DMS53 treated with DMSO at 0.1 percent for 48 hours (cell line): ENCODE results near the gene MMP23B.
"Not testable (repeated sequence)": the region's sequence is repeated elsewhere in the genome, so short reads cannot be mapped to it uniquely, and the experiment has no call there.

Source experiments
- DNase-seq: peaks from one replicate; lab custom pipeline; 2025; ENCODE audit not compliant: unreplicated experiment; lab: John Stamatoyannopoulos, UW

MMP23B gene

DNA sequence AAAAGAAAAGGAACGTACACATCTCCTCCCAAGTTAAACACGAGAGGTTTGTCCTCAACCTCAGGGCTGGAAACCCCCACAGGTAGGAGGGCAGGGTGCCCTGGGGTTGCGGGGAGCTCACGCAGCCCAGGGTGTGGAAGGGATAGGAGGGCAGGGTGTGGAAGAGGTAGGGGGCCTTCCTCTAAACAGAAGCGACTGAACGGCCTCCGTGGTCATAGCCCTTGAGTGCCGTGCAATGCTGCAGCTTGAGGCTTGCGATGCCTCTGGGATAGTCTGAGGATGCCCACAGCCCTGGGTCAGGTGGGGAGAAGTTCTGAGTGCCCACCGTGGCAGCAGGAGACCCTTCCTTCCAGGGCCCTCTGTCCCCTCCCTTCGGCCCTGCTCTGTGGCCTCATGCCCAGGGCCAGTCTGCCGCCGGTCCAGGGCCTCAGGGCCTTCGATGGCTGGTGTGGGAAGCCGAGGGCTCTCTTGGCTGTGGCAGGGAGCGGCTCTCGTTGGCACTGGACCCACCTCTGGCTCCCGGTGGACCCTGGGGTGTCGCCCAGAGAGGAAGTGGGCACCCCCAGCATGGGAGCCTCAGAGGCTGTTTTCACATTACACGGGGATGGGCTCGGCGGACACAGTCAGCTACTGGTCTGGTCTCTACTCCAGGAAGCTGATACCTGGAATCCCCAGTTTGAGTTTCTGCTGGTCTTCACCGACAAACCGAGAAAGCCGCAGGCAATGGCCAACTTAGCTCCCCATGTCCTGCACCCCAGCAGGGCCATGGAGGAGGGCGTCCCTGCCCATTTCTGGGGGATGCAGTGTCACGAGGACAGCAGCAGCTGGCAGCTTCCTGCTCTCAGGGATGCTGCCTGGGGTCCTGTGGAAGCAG lies 33.2 kb downstream of the MMP23B start:
- no peak for DNase-seq

DNA sequence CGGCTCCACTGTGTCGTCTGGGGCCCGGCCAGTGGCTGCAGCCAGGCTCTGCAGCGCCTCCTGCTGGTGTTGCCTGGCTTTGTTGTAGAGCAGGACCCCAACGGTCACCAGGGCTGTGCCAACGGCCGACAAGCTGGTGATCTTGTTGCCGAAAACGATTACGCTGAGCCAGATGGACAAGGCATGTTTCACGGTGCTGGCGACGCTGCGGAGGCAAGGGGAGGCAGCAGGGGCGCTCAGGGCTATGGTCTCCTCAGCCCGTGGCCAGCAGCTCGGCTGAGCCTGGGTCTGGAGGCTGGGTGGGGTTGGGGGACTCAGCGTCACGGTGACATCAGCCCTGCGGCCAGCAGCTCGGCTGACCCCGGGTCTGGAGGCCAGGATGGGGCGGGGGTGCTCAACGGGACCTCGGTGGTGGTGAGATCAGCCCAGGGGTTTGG lies 33.9 kb downstream of the MMP23B start:
- no peak for DNase-seq

DNA sequence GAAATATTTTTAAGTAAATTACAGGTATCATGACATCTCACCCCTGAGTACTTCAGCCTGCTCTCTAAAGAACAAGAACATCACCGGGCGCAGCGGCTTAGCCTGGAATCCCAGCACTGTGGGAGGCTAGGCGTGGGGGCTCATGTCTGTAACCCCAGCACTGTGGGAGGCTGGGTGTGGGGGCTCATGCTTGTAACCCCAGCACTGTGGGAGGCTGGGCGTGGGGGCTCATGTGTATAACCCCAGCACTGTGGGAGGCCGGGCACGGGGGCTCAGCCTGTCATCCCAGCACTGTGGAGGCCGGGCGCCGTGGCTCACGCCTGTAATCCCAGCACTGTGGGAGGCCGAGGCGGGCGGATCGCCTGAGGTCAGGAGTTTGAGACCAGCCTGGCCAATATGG lies 34.6 kb downstream of the MMP23B start:
- DNase-seq: no peak

DNA sequence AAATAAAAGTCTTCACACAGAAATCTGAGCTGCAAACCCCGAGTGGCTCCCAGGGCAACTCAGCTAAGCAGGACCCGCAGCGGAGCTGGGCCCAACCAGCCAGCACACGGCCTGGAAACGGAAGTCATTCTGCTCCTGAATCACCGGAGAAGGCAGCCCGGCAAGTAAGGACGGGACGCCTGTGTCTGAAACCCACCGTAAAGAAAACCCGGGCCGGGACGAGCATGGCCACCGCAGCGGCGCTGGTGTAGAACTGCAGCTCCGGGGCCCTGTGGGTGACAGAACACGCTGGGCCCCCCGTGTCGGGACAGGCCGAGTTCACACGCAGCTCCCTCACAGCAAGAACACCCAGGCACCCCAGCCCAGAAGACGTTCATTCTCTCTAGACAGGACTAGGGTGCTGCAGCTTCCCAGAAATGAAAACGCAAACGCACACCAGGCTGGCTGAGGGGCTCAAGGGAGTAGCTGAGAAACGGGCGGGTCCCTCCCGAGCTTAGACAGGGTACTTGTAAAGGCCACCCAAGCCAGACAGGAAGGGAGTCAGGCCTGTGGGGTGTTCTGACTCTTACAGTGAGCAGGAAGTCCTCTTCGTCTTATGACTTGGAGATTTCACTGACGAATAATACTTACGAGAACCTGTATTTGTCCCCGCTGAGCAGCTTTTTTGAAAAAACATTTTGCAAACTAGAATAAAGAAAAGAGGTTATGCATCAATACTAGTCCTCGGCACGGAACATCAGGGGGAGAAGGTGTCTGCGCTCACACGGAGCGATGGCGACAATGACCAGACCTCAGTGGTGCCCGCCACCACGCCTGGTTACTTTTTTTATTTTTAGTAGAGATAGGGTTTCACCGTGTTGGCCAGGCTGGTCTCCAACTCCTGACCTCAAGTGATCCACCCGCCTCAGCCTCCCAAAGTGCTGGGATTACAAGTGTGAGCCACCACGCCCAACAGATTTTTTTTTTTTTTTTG lies 37.8 kb downstream of the MMP23B start:
- DNase-seq: no peak

DNA sequence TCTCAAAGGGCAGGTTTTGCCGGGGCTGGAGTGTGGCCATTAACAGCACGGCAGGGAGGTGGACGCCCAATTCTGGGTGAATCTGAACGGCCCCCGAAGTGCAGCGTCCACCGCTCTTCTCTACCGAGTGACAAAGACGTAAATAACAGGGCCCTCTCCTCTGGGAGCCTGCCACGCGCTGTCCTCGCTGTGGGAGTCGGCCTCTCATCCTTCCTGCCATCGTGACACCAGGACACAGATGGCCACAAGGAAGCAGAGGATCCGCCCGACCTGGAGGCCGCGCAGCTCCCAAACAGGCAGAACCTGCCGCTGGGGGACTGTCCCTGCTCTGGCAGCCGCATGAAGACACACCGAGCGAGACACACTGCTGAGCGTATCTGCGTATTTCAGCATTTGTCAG lies 38.9 kb downstream of the MMP23B start:
- DNase-seq: no peak

DNA sequence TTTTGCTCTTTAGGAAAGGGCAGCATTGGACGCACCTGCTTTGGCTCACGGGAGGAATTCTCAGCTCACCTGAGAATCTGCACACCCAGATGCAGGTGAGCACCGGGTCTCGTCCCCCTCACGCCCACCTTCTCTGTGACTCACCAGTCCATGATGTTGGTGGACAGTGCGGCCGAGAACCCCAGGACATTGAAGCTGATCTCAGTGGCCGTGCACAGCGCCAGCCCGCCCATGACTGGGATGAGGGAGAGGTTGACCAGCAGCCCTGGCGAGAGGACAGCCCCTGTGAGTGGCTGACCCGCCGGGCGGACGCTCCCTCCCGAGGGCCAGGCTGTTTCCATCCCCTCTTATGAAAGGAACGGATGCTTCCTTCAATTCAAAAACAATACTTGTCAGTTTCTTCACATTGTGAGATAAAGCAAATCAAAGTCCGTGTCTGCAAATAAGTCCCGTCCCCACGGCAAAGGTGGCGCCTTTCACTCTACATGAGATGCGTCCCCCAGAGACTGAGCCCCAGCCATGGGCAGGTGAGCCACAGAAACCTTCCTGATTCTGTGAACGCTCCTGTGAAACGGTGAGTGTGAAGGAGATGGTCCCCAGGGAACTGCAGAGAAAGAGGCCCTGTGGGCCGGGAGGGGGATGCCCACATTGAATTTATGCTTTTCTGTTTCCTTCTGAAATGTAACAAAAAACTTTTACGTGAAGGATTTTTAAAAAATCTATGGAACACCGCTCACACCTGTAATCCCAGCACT lies 39.6 kb downstream of the MMP23B start:
- DNase-seq: no peak

DNA sequence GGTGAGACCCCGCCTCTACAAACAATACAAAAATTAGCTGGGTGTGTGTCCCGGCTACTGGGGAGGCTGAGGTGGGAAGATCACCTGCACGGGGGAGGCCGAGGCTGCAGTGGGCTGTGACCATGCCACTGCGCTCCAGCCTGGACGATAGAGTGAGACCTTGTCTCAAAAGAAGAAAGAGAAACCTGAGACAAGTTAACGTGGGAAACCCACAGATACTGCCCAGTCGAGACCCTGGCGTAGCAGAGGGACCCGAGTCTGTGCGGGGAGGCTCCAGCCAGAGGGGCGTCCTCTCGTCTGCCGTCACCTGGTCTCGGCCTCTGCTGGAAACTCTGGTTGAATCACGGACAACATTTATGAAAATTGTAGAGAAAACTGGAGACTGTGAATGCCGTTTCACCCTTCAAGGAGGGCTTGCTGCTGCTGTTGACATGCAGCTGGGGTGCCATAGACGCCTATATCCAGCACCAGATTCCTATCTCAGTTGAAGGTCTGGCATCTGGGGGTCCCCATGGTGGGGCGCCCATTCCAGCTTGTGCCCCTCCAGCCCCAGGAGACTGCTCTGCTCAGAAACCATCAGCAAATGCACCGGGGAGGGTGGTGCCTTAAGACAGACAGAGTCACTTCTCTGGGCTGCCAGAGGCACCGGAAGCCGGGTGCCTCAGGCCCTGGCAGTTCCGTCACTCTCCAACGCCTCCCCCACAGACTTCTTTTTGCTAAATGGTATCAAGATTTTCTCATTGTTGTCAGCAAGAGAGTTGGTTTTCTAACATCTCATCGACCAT lies 40.4 kb downstream of the MMP23B start:
- DNase-seq: no peak

DNA sequence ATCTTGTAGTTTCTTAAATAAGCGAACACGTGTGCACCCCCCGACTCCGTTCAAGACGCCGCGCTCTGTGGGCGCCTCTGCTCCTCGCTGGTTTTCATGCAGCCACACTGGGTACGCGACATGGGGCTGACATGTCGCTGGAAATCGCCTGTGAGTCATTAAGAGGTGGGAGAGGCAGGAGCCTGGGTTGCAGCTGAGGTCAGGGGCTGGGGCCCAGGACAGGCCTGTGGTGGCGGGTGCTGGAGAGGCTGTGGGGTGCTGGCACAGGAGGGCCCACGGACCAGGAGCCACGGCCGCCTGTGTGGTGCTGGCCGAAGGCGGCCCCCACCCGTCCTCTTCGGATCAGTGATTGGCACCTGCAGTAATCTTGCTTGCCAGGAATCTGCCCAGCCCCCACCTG lies 42.8 kb downstream of the MMP23B start:
- not testable (repeated sequence) for DNase-seq

DNA sequence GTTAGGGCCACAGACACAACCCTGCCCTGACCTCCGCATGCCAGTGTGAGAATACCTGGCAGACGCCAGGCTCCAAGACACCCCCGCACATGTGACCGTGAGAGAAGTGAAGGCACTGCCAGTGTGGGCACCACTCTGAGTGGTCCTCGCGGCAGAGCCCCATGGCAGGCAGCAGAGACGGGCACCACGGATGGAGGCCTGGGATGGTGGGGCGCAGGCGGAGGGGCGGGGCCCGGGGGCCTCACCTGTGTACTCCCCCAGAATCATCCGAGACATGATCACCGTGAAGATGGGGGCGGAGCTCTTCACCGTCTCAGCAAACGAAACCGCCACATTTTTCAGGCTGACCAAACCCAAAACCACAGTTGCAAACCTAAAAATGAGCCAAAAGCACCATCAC lies 43.2 kb downstream of the MMP23B start:
- not testable (repeated sequence) for DNase-seq

DNA sequence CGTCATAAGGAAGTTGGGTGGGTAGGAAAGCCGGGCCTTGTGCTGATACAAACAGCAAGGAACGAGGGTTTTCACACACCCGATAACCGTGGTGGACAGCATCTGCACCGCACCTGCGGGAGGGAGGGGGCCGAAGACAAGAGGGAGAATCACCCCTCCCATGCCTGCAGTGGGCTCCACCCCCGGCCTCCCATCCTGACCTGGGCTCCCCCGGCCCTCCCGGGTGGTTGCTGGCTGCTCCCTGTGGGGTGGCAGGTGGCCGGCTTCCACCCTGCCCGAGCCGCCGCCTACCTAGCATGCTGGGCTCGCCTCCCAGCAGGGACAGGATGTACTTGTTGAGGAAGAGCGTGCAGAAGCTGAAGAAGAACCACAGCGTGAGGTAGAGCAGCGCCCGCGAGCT lies 44.1 kb downstream of the MMP23B start:
- not testable (repeated sequence) for DNase-seq

DNA sequence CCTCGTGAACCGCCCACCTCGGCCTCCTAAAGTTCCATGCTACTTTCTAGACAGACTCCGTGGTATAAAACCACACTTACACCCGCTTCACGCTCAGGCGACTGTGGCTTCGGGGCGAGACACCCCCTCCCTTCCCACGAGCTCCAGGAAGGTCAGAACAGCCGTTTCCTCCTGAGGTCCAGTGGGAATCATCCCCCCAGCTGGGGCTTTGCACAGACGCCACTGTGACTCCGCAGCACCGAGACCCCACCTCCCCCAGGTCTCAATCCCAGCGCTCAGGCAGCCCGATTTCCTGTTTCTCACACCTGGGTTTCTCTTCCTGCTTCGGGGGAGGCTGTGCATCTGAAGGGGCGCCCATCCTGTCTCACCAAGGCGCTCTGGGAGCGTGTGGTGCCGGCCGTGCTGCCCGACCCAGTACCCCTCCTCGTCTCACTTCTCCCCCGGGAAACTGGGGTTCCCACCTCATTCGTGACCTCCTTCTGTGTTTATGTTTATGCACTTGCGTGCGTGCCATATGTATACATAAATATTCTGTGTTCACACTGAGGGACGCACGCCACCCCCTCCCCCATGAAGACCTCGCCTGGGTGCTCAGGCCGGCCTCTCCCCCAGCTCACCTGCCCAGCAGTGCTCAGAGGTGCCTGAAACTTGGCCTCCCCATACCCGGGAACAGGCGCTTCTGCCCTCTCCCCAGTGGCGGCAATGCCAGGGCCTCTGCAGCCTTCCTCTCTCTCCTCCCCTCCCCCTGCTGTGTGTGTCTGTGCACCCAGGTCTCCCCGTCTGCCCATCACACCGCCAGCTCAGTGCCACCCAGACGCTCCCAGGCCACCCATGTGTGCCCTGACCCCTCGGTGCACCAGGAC lies 46.0 kb downstream of the MMP23B start:
- DNase-seq: no peak

DNA sequence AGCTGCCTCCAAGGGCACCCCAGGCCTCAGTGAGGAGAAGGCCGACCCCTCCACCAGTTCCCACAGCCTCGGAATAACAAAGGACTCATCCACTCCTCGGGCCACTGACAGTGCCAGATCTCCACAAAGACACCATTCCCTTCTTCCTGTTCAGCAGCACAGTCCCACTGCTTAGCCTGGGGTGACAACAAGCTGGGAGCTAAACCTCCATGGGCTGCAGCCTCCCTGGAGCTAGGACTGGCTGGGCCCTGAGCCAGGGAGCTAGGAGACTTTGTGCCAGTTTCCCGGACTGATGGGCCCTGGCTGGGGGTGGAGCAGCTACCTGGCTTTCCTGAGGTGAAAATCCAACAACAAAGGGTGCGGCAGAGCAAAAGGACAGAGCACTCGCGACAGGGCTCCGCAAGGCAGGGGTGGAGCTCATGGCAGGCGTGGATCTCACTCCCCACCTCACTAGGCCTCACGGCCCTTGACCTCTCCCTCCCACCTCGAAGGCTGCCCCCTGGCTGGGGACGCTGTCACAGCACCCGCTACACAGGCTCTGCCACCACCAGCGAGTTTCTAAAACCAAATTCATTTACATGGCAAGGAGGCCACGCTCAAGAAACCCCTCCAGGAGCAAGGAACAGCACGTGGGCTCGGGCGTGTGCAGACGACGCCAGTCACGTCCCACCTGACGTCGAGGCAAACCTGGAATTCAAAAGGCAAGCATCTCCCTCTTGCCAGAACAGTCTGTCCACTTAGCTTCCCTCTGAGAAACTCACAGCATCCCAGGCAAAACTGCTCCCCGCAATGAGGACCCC lies 46.8 kb downstream of the MMP23B start:
- DNase-seq: no peak

DNA sequence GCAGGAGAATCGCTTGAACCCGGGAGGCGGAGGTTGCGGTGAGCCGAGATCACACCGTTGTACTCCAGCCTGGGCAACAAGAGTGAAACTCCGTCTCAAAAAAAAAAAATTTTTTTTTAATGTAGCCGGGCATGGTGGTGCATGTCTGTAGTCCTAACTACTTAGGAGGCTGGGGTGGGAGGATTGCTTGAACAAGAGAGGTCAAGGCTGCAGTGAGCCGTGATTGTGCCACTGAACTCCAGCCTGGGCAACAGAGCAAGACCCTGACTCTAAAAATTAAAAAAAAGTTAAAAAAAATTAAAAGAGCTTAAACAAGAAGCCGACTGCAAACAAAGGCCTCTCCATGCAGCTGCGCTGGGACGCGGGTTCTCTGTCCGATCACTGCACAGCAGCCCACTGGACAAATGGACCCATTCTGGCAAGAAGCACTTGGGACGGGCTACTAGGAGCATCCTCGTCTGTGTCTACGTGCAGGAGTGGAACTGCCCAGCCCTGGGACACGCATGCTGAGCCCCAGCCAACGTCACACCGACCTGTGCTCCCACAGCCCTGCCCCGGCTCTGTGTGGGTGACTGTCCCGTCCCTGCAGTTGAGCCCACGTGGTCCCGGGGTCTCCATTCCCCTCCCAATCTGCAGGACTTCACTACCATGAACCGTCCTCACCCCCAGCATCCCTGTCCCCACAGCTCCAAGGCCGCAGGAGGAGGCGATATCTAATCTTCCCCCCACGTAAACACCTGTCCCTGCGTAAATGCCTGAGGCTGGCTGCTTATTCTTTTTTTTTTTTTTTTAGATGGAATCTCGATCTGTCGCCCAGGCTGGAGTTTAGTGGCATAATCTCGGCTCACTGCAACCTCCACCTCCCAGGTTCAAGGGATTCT lies 48.3 kb downstream of the MMP23B start:
- DNase-seq: no peak

DNA sequence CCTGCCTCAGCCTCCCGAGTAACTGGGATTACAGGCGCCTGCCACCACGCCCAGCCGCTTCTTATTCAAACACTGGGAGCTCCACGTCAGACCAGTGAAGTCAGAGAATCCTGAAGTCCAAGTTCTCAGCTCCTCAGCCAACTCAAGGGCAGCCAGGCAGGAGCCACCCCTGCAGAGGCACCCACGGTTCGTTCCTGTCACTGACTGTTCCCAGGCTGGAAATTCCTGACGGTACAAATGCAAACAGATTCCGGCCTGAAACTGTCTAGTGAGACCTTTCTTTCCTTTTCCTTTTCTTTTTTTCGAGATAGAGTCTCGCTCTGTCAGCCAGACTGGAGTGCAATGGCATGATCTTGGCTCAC lies 48.9 kb downstream of the MMP23B start:
- no peak for DNase-seq

DNA sequence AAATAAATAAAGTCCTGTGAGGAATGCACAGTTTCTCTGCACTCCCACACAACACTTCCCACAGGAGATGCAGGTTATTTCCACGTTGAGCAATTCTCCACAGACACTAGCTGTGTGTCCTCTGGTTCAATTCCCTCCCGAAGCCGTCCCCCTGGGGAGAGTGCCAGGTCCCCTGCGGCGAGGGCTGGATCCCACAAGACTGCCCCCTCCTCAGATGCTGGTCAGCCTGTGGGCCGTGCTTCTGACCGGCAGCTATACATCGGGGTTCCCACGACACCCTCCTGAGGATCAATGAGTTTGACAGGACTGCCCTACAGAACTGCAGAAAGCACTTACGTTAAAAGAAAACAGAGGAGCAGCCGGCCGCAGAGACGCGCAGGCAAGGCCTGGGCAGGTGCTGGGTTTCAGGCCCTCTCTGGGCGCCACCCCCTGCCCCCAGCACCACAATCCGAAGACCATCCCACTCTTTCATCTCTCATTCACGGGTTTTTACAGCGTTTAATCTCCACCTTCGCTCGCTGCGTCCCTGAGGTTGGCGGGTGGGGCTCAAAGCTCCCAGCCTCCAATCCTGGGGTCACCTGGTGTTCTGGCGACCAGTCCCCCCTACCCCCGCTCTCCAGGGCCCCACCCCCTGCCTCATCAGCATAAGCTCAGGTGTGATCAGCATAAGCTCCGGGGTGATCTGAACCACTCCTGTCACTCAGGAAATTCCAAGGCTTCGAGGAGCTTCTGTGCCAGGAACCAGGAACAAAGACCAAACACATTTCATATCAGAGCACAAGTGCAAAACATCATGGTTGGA lies 51.3 kb downstream of the MMP23B start:
- no peak for DNase-seq
